DND-41 (cell line): ENCODE results near the gene UFM1.

Experiments used
- ATAC-seq: fragments of 200-7000 bp; cut with Tn5 transposase; 3 replicates; pipeline ENCODE4 v1.9.1; 2021; ENCODE audit warnings: low read depth; ENCODE audit not compliant: insufficient read depth
- DNase-seq: peaks from one replicate; pipeline ENCODE4 v3.0.0-alpha.2; 2020
- H2AFZ ChIP-seq: 2 replicates; pipeline ENCODE4 v1.6.0; 2012; ENCODE audit warnings: low read depth, low read length
- H3K27ac ChIP-seq: 2 replicates; pipeline ENCODE4 v1.5.1; 2012; ENCODE audit warnings: low read length, inconsistent platforms
- H3K27me3 ChIP-seq: fragments of 200-600 bp; sonication (generic); 2 replicates; pipeline ENCODE4 v1.6.0; 2012; ENCODE audit warnings: low read length, mild to moderate bottlenecking, inconsistent platforms; ENCODE audit not compliant: insufficient read depth, poor library complexity
- H3K36me3 ChIP-seq: 2 replicates; pipeline ENCODE4 v1.5.1; 2012; ENCODE audit warnings: low read length, inconsistent platforms; ENCODE audit not compliant: insufficient read depth
- H3K4me1 ChIP-seq: 2 replicates; pipeline ENCODE4 v1.5.1; 2012; ENCODE audit warnings: mild to moderate bottlenecking, low read length; ENCODE audit not compliant: insufficient read depth
- H3K4me2 ChIP-seq: 2 replicates; pipeline ENCODE4 v1.6.0; 2012; ENCODE audit warnings: mild to moderate bottlenecking, moderate library complexity, low read length, inconsistent platforms; ENCODE audit not compliant: insufficient read depth
- H3K4me3 ChIP-seq, 2 experiments: fragments of 200-600 bp in 1 of 2; shearing (Covaris generic) in 1 of 2; 2 replicates each; pipeline ENCODE4 v1.5.1; 2012 to 2016; ENCODE audit warnings: inconsistent platforms in 2 of 2, low read length in 2 of 2, mild to moderate bottlenecking in 2 of 2, low read depth in 1 of 2, moderate library complexity in 1 of 2
- H3K79me2 ChIP-seq: 2 replicates; pipeline ENCODE4 v1.6.0; 2012; ENCODE audit warnings: low read length, inconsistent platforms; ENCODE audit not compliant: insufficient read depth
- H3K9ac ChIP-seq: 2 replicates; pipeline ENCODE4 v1.6.0; 2012; ENCODE audit warnings: low read depth, mild to moderate bottlenecking, inconsistent platforms, low read length, moderate library complexity
- H3K9me3 ChIP-seq: 2 replicates; pipeline ENCODE4 v1.5.1; 2012; ENCODE audit warnings: low read length, moderate library complexity, mild to moderate bottlenecking, inconsistent platforms; ENCODE audit not compliant: insufficient read depth, severe bottlenecking
- H4K20me1 ChIP-seq: 2 replicates; pipeline ENCODE4 v1.6.0; 2012; ENCODE audit warnings: low read length; ENCODE audit not compliant: insufficient read depth
- CTCF ChIP-seq: IDR thresholded peaks from 2 replicates; pipeline ENCODE4 v1.5.1; 2012; ENCODE audit warnings: borderline replicate concordance, low read length, moderate library complexity, mild to moderate bottlenecking; ENCODE audit not compliant: poor library complexity, severe bottlenecking; ENCODE audit errors: extremely low read depth
- EZH2 ChIP-seq: IDR thresholded peaks from 3 replicates; pipeline ENCODE4 v1.6.1; 2012; ENCODE audit warnings: borderline replicate concordance, low read depth, mild to moderate bottlenecking, moderate library complexity, low read length, inconsistent platforms; ENCODE audit not compliant: severe bottlenecking

The UFM1 gene

DNA sequence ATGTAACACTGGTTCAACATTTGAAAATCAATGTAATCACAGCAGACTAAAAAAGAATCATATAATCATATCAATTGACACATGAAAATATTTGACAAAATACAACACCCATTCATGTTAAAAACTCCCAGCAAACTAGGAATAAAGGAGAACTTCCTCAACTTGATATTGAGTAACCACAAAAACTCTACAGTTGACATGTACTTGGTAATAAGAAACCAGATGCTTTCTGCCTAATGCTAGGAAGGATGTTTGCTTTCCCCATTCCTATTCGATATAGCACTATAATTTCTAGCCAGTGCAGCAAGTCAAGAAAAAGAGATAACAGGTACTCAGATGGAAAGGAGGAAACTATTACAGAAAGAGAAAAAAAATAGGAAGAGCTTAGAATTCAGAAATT is 26.9 kb downstream of the UFM1 start:
- TF ChIP-seq CTCF (no peak), EZH2 (no peak)
- Histone ChIP-seq H3K4me1 (no peaks in the 10 kb centered on the region), H3K9me3 (no peaks in the 10 kb centered on the region), H2AFZ (no peak overlapping the region), H4K20me1 (no peaks in the 10 kb centered on the region), H3K4me2 (no peak overlapping the region), H3K36me3 (no peaks in the 10 kb centered on the region), H3K27me3 (no peaks in the 10 kb centered on the region), H3K9ac (no peak overlapping the region), H3K79me2 (no peaks in the 10 kb centered on the region), H3K27ac (no peak overlapping the region), H3K4me3 (no peak overlapping the region)
- DNase-seq = no peak
- no peak for ATAC-seq

- DNase-seq (no peak), ATAC-seq (no peak)
- Histone ChIP-seq H3K4me2 (no peak overlapping the region), H3K36me3 (no peaks in the 10 kb centered on the region), H2AFZ (no peak overlapping the region), H3K27me3 (no peaks in the 10 kb centered on the region), H3K79me2 (no peaks in the 10 kb centered on the region), H3K9me3 (no peaks in the 10 kb centered on the region), H3K27ac (no peak overlapping the region), H3K4me1 (no peaks in the 10 kb centered on the region), H3K9ac (no peak overlapping the region), H4K20me1 (no peaks in the 10 kb centered on the region), H3K4me3 (no peak overlapping the region)
- no peak for TF ChIP-seq CTCF
- no peak for TF ChIP-seq EZH2
These were observed 32.2 kb downstream of the UFM1 start for GRCh38 chr13:38381890-38382289.

- H3K79me2 ChIP-seq = no peaks in the 10 kb centered on the region
- ATAC-seq = no peak
- H3K4me3 ChIP-seq = no peak overlapping the region
- no peaks in the 10 kb centered on the region for H3K9me3 ChIP-seq
- no peak overlapping the region for H3K27ac ChIP-seq
- no peak overlapping the region for H3K4me2 ChIP-seq
- no peak for TF ChIP-seq CTCF
- TF ChIP-seq EZH2 = no peak
- no peak overlapping the region for H2AFZ ChIP-seq
- no peaks in the 10 kb centered on the region for H4K20me1 ChIP-seq
- DNase-seq = no peak
- H3K27me3 ChIP-seq = no peaks in the 10 kb centered on the region
- no peak overlapping the region for H3K9ac ChIP-seq
- H3K4me1 ChIP-seq = no peaks in the 10 kb centered on the region
- no peaks in the 10 kb centered on the region for H3K36me3 ChIP-seq
These were observed 33.3 kb downstream of the UFM1 start for GRCh38 chr13:38382946-38383345.

DNA sequence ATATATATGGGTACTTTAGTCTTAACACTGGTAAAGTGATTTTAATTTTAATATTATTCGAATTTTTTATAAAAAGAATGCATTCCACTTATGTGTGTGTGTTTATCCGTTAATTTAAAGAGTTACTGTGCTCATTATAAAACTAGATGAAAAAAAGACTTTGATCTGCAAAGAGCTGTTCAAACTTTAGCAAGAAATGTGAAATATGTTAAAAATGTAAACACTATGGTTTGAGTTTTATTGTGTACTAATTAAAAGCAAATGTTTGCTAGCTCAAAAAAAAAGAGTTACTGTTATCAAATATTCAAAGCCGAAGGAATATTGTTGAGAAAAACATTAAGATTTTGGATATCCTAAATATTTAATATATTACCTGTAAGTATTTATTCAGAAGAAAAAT is 34.5 kb downstream of the UFM1 start:
- Histone ChIP-seq H4K20me1 (no peaks in the 10 kb centered on the region), H3K9me3 (no peaks in the 10 kb centered on the region), H3K27ac (no peak overlapping the region), H3K36me3 (no peaks in the 10 kb centered on the region), H3K79me2 (no peaks in the 10 kb centered on the region), H2AFZ (no peak overlapping the region), H3K4me1 (no peaks in the 10 kb centered on the region), H3K9ac (no peak overlapping the region), H3K4me2 (no peak overlapping the region), H3K27me3 (no peaks in the 10 kb centered on the region), H3K4me3 (no peak overlapping the region)
- TF ChIP-seq CTCF (no peak), EZH2 (no peak)
- ATAC-seq = no peak
- no peak for DNase-seq
